Kidney capillary endothelial cell (primary cell): ENCODE measurements around the gene PRIM2.
"Not testable (repeated sequence)": the region's sequence is repeated elsewhere in the genome, so short reads cannot be mapped to it uniquely, and the experiment has no call there.

Experiments used
- DNase-seq: peaks from one replicate; pipeline ENCODE4 v3.0.0-alpha.2; 2018; ENCODE audit warnings: low spot score

PRIM2 gene

GRCh38 chr6:57368965-57369731 lies 51.7 kb downstream of the PRIM2 start:
- DNase-seq = not testable (repeated sequence)

DNA sequence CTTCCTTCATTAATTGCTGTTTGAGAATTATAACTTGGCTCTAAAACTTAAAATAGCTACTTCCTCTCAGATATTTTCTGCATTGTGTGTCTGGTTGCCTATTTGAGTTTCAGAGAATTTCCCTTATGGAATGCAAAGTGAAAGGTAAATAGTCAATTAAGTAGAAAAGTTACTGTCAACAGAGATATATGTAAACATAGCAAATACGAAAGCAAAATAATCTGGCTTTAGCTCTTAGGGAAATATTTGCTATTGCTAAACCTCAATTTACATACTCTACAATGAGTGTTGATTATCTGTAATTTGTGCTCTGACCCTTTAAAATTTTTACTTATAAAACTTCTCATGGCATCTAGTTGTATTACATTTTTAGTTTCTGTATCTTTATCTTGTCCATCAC lies 54.3 kb downstream of the PRIM2 start:
- DNase-seq = not testable (repeated sequence)

DNA sequence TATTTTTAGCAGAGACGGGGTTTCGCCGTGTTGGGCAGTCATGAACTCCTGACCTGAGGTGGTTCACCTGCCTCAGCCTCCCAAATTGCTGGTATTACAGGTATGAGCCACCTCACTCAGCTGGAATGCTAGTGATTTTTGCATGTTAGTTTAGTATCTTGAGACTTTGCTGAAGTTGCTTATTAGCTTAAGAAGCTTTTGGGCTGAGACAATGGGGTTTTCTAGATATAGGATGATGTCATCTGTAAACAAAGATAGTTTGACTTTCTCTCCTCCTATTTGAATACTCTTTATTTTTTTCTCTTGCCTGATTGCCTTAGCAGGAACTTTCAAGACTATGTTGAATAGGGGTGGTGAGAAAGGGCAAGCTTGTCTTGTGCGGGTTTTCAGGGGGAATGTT lies 57.3 kb downstream of the PRIM2 start:
- not testable (repeated sequence) for DNase-seq

- not testable (repeated sequence) for DNase-seq
Observed at GRCh38 chr6:57376083-57376482, 58.7 kb downstream of the PRIM2 start.

GRCh38 chr6:57389038-57389592 lies 71.7 kb downstream of the PRIM2 start:
- not testable (repeated sequence) for DNase-seq

DNA sequence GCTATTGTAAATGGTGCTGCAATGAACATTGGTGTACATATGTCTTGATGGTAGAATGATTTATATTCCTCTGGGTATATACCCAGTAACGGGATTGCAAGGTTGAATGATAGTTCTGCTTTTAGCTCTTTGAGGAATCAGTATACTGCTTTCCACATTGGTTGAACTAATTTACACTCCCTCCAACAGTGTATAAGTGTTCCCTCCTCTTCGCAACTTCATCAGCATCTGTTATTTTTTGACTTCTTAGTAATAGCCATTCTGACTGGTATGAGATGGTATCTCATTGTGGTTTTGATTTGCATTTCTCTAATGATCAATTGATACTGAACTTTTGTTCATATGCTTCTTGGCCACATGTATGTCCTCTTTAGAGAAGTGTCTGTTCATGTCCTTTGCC lies 73.4 kb downstream of the PRIM2 start:
- DNase-seq = not testable (repeated sequence)

DNA sequence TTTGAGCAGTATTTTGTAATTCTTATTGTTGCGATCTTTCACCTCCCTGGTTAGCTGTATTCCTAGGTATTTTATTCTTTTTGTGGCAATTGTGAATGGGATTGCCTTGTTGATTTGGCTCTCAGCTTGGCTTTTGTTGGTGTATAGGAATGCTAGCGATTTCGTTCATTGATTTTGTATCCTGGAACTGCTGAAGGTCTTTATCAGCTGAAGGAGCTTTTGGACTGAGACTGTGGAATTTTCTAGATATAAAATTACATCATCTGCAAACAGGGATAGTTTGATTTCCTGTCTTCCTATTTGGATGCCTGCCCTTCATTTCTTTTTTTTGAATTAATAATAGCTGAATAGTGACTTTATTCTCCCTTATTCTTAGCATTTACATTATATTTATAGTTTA lies 74.6 kb downstream of the PRIM2 start:
- DNase-seq = not testable (repeated sequence)

GRCh38 chr6:57419341-57419740 lies 101.9 kb downstream of the PRIM2 start:
- DNase-seq = not testable (repeated sequence)

GRCh38 chr6:57421503-57421902 lies 104.1 kb downstream of the PRIM2 start:
- DNase-seq = no peak

GRCh38 chr6:57423468-57423867 lies 106.0 kb downstream of the PRIM2 start:
- no peak for DNase-seq

- DNase-seq = peak; percentile 7
Observed at GRCh38 chr6:57431742-57432141, 114.3 kb downstream of the PRIM2 start.

DNA sequence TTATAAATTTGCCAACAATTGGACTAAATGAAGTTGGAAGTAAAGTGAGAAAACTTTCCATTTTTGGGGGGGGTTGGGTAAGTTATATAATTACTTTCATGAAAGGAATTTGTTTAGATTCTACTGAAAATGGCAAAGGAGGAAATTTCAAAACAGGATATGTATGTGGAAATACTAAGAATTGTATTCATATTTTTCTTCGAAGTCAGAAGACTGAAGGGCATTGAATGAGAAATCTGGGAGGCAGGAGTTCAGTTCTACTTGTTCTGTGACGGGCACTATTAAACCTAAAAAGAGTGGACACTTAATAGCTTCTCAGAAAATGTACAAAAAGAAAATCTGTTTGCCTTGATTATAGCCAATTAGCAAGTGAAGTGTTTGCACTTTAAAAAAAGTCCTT lies 114.7 kb downstream of the PRIM2 start:
- peak; percentile 22 for DNase-seq

- DNase-seq = no peak
Observed at GRCh38 chr6:57432919-57433684, 115.7 kb downstream of the PRIM2 start.

- not testable (repeated sequence) for DNase-seq
Observed at GRCh38 chr6:57433790-57434189, 116.4 kb downstream of the PRIM2 start.

DNA sequence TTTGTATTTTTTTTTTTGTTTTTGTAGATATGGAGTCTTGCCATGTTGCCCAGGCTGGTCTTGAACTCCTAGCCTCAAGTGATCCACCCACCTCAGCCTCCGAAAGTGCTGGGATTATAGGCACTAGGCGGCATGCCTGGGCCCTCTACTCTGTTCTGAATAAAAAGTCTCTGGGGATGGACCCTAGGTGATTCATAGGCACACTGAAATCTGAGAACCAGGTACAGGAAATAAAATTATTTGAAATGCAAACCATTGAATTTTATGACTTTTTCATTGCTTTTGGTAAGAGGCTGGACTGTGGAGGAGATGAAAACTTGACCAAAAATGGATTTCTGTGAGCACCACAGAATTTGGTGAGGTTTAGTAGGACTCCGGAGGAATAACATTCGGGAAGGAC lies 117.5 kb downstream of the PRIM2 start:
- DNase-seq = no peak

DNA sequence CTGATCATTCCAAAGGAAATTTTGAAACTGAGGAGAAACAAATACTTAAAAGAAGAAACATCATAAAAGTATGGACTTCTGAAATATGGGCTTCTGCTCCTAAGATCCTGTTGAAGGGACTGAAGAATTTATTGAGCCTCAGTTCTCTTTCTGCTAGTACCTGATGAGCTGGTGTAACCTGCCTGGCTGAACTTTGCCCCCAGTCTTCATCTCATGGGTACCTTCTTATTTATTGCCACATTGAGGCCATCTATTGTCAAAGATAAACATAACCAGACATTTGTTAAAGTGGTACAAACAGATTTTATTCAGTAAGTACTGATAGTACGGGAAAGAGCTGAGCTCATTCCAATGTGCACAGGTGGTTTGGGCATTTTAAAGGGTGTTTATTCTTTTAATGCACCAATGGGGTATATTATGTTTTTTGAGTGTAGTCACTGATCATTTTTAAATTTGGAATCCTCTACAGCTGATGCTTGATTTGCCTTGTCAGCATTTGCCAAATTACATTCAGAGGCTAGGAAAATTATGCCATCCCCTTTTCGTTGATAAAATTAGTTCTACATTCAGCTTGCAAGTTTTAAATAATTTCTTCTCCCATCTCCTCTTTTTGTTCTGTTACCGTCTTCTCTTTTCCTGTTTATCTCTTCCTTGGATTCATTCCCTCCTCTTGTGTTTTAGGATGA lies 118.2 kb downstream of the PRIM2 start:
- DNase-seq = no peak

- not testable (repeated sequence) for DNase-seq
Observed at GRCh38 chr6:57440735-57441134, 123.3 kb downstream of the PRIM2 start.

- DNase-seq = not testable (repeated sequence)
Observed at GRCh38 chr6:57442133-57442532, 124.7 kb downstream of the PRIM2 start.

DNA sequence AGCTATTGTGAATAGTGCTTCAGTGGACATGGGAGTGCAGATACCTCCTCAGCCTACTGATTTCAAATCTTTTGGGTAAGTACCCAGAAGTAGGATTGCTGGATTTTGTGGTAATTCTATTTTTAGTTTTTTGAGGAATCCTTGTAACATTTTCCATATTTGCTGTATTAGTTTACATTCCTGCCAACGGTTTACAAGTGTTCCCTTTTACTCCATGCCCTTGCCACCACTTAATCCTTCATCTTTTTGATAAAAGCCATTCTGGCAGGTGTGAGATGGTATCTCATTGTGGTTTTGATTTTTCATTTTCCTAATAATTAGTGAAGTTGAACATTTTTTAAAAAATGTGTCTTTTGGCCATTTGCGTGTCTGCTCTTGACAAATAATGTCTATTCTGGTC lies 125.8 kb downstream of the PRIM2 start:
- DNase-seq = not testable (repeated sequence)

GRCh38 chr6:57444787-57445186 lies 127.4 kb downstream of the PRIM2 start:
- DNase-seq = not testable (repeated sequence)

GRCh38 chr6:57445379-57445778 lies 127.9 kb downstream of the PRIM2 start:
- DNase-seq = not testable (repeated sequence)

GRCh38 chr6:57445790-57446468 lies 128.5 kb downstream of the PRIM2 start:
- peak; percentile 41 for DNase-seq
